ENCODE measurements around the gene NFE2L1. TPM values are rescaled to one million over a fixed set of nuclear protein-coding genes. Genes with fewer than 3 reads are reported as not detected.
A peak's percentile ranks its signal among the peaks of the same experiment; 100 is the strongest.

The NFE2L1 gene
- total RNA-seq, 1 experiment from 2014 or later, result 161 TPM

DNA sequence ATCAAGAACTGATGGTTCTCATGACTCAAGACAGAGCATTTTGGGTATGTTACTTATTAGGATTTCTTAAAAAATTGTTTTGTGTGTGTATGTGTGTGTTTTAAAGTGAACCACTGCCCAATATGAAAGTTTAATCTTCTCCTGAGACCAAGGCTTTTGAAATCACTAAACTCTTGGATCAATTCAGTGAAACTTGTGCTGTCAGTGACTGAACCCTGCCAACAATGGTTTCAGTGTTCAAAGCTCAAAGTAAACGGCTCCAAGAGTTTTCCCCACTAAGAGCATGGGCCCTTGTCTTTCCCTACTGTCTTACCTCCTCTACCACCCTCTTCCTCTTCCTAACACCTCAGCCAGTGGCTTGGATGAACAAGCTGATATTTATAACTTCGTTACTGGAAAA, 22.0 kb downstream of the NFE2L1 start:
- Histone ChIP-seq H4K91ac (ENCODE audit: insufficient read length, low read depth, low read length) (no peak overlapping the region), H3K9ac (ENCODE audit: extremely low read depth, insufficient read length, low read length) (no peak overlapping the region), H2BK120ac (ENCODE audit: low read depth, low read length, poor library complexity, severe bottlenecking) (no peak overlapping the region), H3K23ac (ENCODE audit: insufficient read length, low read depth, low read length) (no peak overlapping the region), H3K79me1 (ENCODE audit: insufficient read depth, low read depth, low read length, poor library complexity, severe bottlenecking) (no peaks in the 10 kb centered on the region), H3K79me2 (ENCODE audit: insufficient read depth, low read length) (no peaks in the 10 kb centered on the region), H3K27me3 (ENCODE audit: insufficient read depth, low read length) (no peaks in the 10 kb centered on the region), H2BK12ac (ENCODE audit: insufficient read length, low read depth, low read length) (no peak overlapping the region), H3K18ac (ENCODE audit: insufficient read length, low read depth, low read length) (no peak overlapping the region), H3K23me2 (ENCODE audit: insufficient read length, low read depth, low read length, poor library complexity, severe bottlenecking) (no peaks in the 10 kb centered on the region), H3T11ph (ENCODE audit: low read length) (no peak overlapping the region), H2BK5ac (ENCODE audit: insufficient read length, low read length) (no peak overlapping the region), H2AFZ (ENCODE audit: low read length) (no peak overlapping the region), H3K14ac (ENCODE audit: insufficient read depth, low read length) (no peak overlapping the region), H2BK15ac (ENCODE audit: low read depth, low read length) (no peak overlapping the region), H3K4me1 (ENCODE audit: insufficient read depth, low read length) (no peaks in the 10 kb centered on the region), H3K9me3 (ENCODE audit: control insufficient read depth, low read depth, low read length) (no peaks in the 10 kb centered on the region), H4K5ac (ENCODE audit: insufficient read length, low read depth, low read length) (no peak overlapping the region), H3K56ac (ENCODE audit: insufficient read length, low read depth, low read length) (no peak overlapping the region), H3K4me2 (ENCODE audit: insufficient read depth, insufficient read length, low read length) (no peak overlapping the region), H3K27ac (ENCODE audit: insufficient read length, low read depth, low read length) (no peak overlapping the region), H2BK20ac (ENCODE audit: low read depth, low read length, poor library complexity, severe bottlenecking) (no peak overlapping the region), H3K4ac (ENCODE audit: low read depth, low read length) (no peak overlapping the region), H4K8ac (replicated peaks; ENCODE audit: insufficient read length, low read depth, low read length) (no peak overlapping the region), H4K20me1 (ENCODE audit: control insufficient read depth, insufficient read depth, insufficient read length) (no peaks in the 10 kb centered on the region), H2AK5ac (ENCODE audit: insufficient read length, low read length) (no peak overlapping the region)
- TF ChIP-seq, protein P1, sequence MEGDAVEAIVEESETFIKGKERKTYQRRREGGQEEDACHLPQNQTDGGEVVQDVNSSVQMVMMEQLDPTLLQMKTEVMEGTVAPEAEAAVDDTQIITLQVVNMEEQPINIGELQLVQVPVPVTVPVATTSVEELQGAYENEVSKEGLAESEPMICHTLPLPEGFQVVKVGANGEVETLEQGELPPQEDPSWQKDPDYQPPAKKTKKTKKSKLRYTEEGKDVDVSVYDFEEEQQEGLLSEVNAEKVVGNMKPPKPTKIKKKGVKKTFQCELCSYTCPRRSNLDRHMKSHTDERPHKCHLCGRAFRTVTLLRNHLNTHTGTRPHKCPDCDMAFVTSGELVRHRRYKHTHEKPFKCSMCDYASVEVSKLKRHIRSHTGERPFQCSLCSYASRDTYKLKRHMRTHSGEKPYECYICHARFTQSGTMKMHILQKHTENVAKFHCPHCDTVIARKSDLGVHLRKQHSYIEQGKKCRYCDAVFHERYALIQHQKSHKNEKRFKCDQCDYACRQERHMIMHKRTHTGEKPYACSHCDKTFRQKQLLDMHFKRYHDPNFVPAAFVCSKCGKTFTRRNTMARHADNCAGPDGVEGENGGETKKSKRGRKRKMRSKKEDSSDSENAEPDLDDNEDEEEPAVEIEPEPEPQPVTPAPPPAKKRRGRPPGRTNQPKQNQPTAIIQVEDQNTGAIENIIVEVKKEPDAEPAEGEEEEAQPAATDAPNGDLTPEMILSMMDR (conservative IDR thresholded peaks at IDR 0.05), result no peak
- Mint-ChIP-seq H3K4me1 (peaks cover 11 to 13% of the 10 kb centered on the region in 2 experiments), H3K27me3 (ENCODE audit: low read depth) (no peaks in the 10 kb centered on the region; the same call in 1 of the 2 replicates), H3K9me3 (no peaks in the 10 kb centered on the region), H3K27ac (peak overlapping the region in 1 of 3 experiments; percentile 7; a peak in 1 of 7 replicates), H3K36me3 (ENCODE audit: insufficient read depth in 1 of 3, low read depth in 3 of 3) (peaks cover 19 to 83% (median 75%) of the 10 kb centered on the region in 3 experiments), H3K4me3 (no peak overlapping the region)
- no peak for DNase-seq
- no CpG with 5 or more reads among the region's 2 CpGs for WGBS (ENCODE audit: extremely low coverage, insufficient read length, low lambda C conversion rate)

Measured in H9 (cell line).